HCT116 (cell line): ENCODE measurements around the gene BBS9.

ENCODE experiments used
- EZH2 ChIP-seq: fragments of 200-600 bp; sonication (generic); IDR thresholded peaks from 2 replicates; pipeline ENCODE4 v1.6.1; 2017; ENCODE audit warnings: antibody characterized with exemption, mixed run types
- JUND ChIP-seq: IDR thresholded peaks from 2 replicates; pipeline ENCODE4 v1.6.1; 2012
- POLR2A ChIP-seq: IDR thresholded peaks from 2 replicates; pipeline ENCODE4 v1.7.0; 2011; ENCODE audit warnings: borderline replicate concordance; ENCODE audit not compliant: insufficient read depth, insufficient read length; ENCODE audit errors: extremely low read depth
- POLR2AphosphoS5 ChIP-seq: IDR thresholded peaks from 2 replicates; pipeline ENCODE4 v1.6.1; 2011; ENCODE audit warnings: mild to moderate bottlenecking, low read depth, low read length, moderate library complexity
- SIN3A ChIP-seq: IDR thresholded peaks from 2 replicates; pipeline ENCODE4 v1.6.1; 2012; ENCODE audit warnings: low read depth
- SP1 ChIP-seq: IDR thresholded peaks from 2 replicates; pipeline ENCODE4 v1.6.1; 2012; ENCODE audit warnings: low read depth
- YY1 ChIP-seq: IDR thresholded peaks from 2 replicates; pipeline ENCODE4 v1.6.1; 2011; ENCODE audit warnings: low read length, low read depth, moderate library complexity, mild to moderate bottlenecking; ENCODE audit not compliant: insufficient replicate concordance; ENCODE audit errors: extremely low read depth
- TF ChIP-seq, protein P1 (sequence below), 3 experiments: fragments of 200-600 bp in 1 of 3; sonication (generic) in 1 of 3; IDR thresholded peaks in 2 of 3; conservative IDR thresholded peaks in 1 of 3; 2 replicates each; pipeline ENCODE4 v1.5.1; 2012 to 2017; ENCODE audit warnings: low read depth in 2 of 3, low read length in 2 of 3, antibody characterized with exemption in 1 of 3, borderline replicate concordance in 1 of 3, control low read depth in 1 of 3, mild to moderate bottlenecking in 1 of 3, mixed read lengths in 1 of 3, mixed run types in 1 of 3, moderate library complexity in 1 of 3; ENCODE audit not compliant: insufficient read depth in 1 of 3
- TF ChIP-seq, protein P2 (sequence below): IDR thresholded peaks from 2 replicates; pipeline ENCODE4 v1.6.1; 2012; ENCODE audit warnings: low read depth

DNA sequence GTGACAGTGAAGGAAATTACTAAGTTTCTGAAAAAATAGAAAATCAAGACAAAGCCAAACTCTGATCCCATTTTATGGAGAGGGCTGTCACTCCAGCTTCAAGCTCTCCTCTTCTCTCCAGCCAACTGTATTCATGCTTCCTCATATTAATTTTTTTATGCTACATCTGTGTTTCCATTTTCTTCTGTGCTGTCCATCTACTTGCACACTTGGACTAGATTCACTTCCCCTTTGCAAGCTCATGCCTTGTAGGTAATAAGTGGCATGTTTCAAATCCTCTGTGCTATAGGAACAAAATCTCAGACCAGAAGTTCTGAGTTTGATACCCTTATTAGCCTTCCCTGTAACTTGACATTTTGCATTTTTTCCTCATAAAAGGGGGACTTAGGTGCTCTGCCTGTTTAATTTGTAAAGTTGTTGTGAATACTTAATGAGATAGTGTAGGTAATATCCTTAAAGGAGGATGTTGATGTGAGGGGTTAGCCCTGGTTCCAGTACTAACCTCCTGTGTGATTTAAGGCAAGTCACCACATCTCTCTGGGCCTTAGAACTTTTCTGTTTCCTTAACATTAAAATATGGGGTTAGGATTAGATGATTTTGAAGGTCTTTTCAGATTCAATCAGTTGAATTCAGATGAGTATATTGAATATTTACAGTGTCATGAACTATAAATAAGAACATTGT, 358.8 kb downstream of the BBS9 start:
- TF ChIP-seq, protein P1, sequence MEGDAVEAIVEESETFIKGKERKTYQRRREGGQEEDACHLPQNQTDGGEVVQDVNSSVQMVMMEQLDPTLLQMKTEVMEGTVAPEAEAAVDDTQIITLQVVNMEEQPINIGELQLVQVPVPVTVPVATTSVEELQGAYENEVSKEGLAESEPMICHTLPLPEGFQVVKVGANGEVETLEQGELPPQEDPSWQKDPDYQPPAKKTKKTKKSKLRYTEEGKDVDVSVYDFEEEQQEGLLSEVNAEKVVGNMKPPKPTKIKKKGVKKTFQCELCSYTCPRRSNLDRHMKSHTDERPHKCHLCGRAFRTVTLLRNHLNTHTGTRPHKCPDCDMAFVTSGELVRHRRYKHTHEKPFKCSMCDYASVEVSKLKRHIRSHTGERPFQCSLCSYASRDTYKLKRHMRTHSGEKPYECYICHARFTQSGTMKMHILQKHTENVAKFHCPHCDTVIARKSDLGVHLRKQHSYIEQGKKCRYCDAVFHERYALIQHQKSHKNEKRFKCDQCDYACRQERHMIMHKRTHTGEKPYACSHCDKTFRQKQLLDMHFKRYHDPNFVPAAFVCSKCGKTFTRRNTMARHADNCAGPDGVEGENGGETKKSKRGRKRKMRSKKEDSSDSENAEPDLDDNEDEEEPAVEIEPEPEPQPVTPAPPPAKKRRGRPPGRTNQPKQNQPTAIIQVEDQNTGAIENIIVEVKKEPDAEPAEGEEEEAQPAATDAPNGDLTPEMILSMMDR (IDR thresholded peaks at IDR 0.05 in 2 of 3, conservative IDR thresholded peaks at IDR 0.05 in 1 of 3; ENCODE audit: borderline replicate concordance in 1 of 3, insufficient read depth in 1 of 3, low read depth in 2 of 3, low read length in 2 of 3): no peak
- TF ChIP-seq POLR2AphosphoS5 (no peak), SP1 (no peak), YY1 (no peak), JUND (no peak), SIN3A (no peak), POLR2A (no peak), EZH2 (no peak)
- TF ChIP-seq, protein P2, sequence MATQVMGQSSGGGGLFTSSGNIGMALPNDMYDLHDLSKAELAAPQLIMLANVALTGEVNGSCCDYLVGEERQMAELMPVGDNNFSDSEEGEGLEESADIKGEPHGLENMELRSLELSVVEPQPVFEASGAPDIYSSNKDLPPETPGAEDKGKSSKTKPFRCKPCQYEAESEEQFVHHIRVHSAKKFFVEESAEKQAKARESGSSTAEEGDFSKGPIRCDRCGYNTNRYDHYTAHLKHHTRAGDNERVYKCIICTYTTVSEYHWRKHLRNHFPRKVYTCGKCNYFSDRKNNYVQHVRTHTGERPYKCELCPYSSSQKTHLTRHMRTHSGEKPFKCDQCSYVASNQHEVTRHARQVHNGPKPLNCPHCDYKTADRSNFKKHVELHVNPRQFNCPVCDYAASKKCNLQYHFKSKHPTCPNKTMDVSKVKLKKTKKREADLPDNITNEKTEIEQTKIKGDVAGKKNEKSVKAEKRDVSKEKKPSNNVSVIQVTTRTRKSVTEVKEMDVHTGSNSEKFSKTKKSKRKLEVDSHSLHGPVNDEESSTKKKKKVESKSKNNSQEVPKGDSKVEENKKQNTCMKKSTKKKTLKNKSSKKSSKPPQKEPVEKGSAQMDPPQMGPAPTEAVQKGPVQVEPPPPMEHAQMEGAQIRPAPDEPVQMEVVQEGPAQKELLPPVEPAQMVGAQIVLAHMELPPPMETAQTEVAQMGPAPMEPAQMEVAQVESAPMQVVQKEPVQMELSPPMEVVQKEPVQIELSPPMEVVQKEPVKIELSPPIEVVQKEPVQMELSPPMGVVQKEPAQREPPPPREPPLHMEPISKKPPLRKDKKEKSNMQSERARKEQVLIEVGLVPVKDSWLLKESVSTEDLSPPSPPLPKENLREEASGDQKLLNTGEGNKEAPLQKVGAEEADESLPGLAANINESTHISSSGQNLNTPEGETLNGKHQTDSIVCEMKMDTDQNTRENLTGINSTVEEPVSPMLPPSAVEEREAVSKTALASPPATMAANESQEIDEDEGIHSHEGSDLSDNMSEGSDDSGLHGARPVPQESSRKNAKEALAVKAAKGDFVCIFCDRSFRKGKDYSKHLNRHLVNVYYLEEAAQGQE: no peak
